Measurements from ENCODE around the gene CRADD.

The CRADD gene

DNA sequence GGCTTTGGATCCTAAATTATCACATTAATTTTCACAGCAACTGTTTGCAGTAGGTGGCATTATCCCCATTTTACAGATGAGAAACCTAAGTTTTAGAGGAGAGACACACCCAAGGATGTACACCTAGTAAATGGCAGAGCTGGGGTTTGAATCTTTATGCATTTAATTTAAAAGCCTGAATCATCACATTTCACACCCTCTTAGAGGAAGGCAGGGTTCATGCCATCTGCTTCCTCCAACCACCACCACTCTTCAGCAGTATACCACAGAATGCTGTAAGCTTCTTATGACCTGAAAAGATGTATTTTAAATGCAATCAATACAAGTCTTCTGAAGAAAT is 90.3 kb downstream of the CRADD start:
- no peak for DNase-seq
- H3K36me3 ChIP-seq (replicated peaks): no peaks in the 10 kb centered on the region
- no peaks in the 10 kb centered on the region for H3K27me3 ChIP-seq (replicated peaks)
- TF ChIP-seq CTCF (IDR thresholded peaks at IDR 0.05; ENCODE audit: low read depth, low read length, missing control alignments): no peak
- no peak overlapping the region for H3K27ac ChIP-seq
- in situ Hi-C loops (cut with HindIII; ENCODE audit: low pct_ligation_motif_present, low sequenced_read_pairs): no loop called here
- no peak overlapping the region for H3K4me3 ChIP-seq (ENCODE audit: low read depth, low read length)

- no peak for DNase-seq
- in situ Hi-C loops (cut with HindIII; ENCODE audit: low pct_ligation_motif_present, low sequenced_read_pairs): no loop called here
- no peak overlapping the region for H3K4me3 ChIP-seq (ENCODE audit: low read depth, low read length)
- no peak overlapping the region for H3K27ac ChIP-seq
- H3K36me3 ChIP-seq (replicated peaks): no peaks in the 10 kb centered on the region
- no peaks in the 10 kb centered on the region for H3K27me3 ChIP-seq (replicated peaks)
- TF ChIP-seq CTCF (IDR thresholded peaks at IDR 0.05; ENCODE audit: low read depth, low read length, missing control alignments): no peak
Measured at GRCh38 chr12:93772003-93772700, 95.0 kb downstream of the CRADD start.

DNA sequence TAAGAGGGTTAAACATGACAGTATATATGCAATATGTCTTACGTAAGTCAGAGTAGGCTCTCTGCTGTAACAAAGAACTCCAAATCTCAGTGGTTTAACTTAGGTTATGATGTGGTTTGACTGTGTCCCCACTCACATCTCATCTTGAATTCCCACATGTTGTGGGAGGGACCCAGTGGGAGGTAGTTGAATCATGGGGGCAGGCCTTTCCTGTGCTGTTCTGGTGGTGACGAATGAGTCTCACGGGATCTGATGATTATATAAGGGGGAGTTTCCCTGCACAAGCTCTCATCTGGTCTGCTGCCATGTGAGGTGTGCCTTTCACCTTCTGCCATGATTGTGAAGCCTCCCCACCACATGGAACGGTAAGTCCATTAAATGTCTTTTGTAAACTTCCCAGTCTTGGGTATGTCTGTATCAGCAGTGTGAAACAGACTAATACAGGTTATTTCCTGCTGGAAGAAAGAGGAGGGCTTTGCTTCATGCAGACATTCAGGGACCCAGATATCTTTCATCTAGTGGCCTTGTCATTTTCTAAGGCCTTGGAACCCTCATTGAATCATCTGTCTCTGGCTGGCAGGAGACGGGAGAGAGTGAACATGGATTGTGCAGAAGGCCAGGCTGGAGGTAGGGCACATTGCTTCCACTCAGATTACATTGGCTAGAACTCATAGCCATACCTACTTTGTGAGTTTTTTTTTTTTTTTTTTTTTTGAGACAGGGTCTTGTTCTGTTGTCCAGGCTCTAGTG is 96.1 kb downstream of the CRADD start:
- H3K27ac ChIP-seq: peak overlapping the region; percentile 47
- TF ChIP-seq CTCF (IDR thresholded peaks at IDR 0.05; ENCODE audit: low read depth, low read length, missing control alignments): no peak
- no peaks in the 10 kb centered on the region for H3K36me3 ChIP-seq (replicated peaks)
- H3K4me3 ChIP-seq (ENCODE audit: low read depth, low read length): peak overlapping the region; percentile 2
- in situ Hi-C loops (cut with HindIII; ENCODE audit: low pct_ligation_motif_present, low sequenced_read_pairs): no loop called here
- H3K27me3 ChIP-seq (replicated peaks): no peaks in the 10 kb centered on the region
- peak; percentile 87 for DNase-seq

DNA sequence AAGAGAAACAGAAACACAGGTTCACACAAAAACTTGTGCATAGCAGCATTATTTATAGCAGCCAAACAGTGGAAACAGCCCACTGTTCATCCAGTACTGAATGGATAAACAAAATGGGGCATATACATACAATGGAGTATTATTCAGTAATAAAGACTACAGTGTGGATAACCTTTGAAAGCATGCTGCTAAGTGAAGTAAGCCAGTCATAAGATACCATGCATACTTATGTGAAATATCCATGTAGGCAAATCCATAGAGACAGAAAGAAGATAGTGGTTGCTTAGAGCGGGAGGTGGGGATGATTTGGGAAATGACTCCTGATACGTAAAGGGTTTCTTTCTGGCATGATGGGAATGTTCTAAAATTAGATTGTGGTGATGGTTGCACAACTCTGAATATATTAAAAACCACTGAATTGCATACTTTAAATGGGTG is 99.4 kb downstream of the CRADD start:
- Histone ChIP-seq H3K4me3 (ENCODE audit: low read depth, low read length) (no peak overlapping the region), H3K36me3 (replicated peaks) (no peaks in the 10 kb centered on the region), H3K27me3 (replicated peaks) (no peaks in the 10 kb centered on the region), H3K27ac (peak overlapping the region; percentile 91)
- in situ Hi-C loops (cut with HindIII; ENCODE audit: low pct_ligation_motif_present, low sequenced_read_pairs): no loop called here
- TF ChIP-seq CTCF (IDR thresholded peaks at IDR 0.05; ENCODE audit: low read depth, low read length, missing control alignments): no peak
- DNase-seq: peak; percentile 87

DNA sequence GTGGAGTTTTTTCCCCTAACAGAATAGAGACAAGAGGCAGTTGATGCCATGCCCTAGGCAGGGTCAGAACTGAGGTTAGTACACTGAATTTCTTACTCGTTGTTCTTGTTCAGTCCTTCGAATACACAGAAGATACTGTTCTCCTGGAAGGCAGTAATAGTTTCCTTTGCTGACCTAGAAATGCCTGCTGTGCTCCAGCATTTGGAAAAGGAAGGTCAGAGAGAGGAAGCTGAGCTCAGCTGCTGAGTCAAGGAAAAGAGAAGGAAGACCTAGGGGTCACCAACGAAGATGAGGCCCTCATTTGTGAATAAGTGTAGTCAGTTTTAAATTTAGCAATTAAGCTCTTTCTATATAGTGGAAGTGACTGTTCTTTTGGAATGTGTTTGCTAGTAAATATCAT is 100.1 kb downstream of the CRADD start:
- in situ Hi-C loops (cut with HindIII; ENCODE audit: low pct_ligation_motif_present, low sequenced_read_pairs): no loop called here
- Histone ChIP-seq H3K36me3 (replicated peaks) (no peaks in the 10 kb centered on the region), H3K27me3 (replicated peaks) (no peaks in the 10 kb centered on the region), H3K4me3 (ENCODE audit: low read depth, low read length) (no peak overlapping the region), H3K27ac (peak overlapping the region; percentile 91)
- no peak for TF ChIP-seq CTCF (IDR thresholded peaks at IDR 0.05; ENCODE audit: low read depth, low read length, missing control alignments)
- DNase-seq: peak; percentile 46

All from brain microvascular endothelial cell (primary cell).